ENCODE results near the gene PANK1.

- TF ChIP-seq GATA2 (CRISPR knock-in tag; IDR thresholded peaks at IDR 0.05) (no peak), ZBTB33 (IDR thresholded peaks at IDR 0.05; ENCODE audit: borderline replicate concordance, low read depth) (no peak), CTCF (IDR thresholded peaks at IDR 0.05) (no peak), SIN3A (IDR thresholded peaks at IDR 0.05; ENCODE audit: borderline replicate concordance, low read depth, low read length) (no peak), POLR2AphosphoS5 (IDR thresholded peaks at IDR 0.05; ENCODE audit: low read depth, low read length) (no peak), SMC3 (IDR thresholded peaks at IDR 0.05; ENCODE audit: low read depth, low read length) (no peak), EZH2phosphoT487 (IDR thresholded peaks at IDR 0.05; ENCODE audit: borderline replicate concordance, low read depth) (no peak), RAD21 (IDR thresholded peaks at IDR 0.05; ENCODE audit: low read length) (no peak), FOSL2 (IDR thresholded peaks at IDR 0.05; ENCODE audit: borderline replicate concordance, low read depth) (no peak), REST (IDR thresholded peaks at IDR 0.05; ENCODE audit: low read depth, low read length) (no peak), YY1 (IDR thresholded peaks at IDR 0.05; ENCODE audit: low read depth) (no peak), MXI1 (IDR thresholded peaks at IDR 0.05; ENCODE audit: low read depth, low read length) (no peak), GABPA (IDR thresholded peaks at IDR 0.05; ENCODE audit: low read depth) (no peak), MAX (IDR thresholded peaks at IDR 0.05; ENCODE audit: low read depth) (no peak)
These were observed 109.1 kb downstream of the PANK1 start for GRCh38 chr10:89536013-89536354.
